Retinal pigment epithelial cell (primary cell): Measurements from ENCODE around the gene ZNF697.
A peak's percentile ranks its signal among the peaks of the same experiment; 100 is the strongest.
"Not testable (repeated sequence)": the region's sequence is repeated elsewhere in the genome, so short reads cannot be mapped to it uniquely, and the experiment has no call there.

Experiments
- DNase-seq: peaks from one replicate; pipeline ENCODE4 v3.0.0-alpha.2; 2010; ENCODE audit warnings: low read depth
- H3K4me3 ChIP-seq: 2 replicates; pipeline ENCODE4 v1.5.1; 2011; ENCODE audit warnings: mild to moderate bottlenecking, low read length, control low read depth, moderate library complexity
- TF ChIP-seq, protein P1 (sequence below): conservative IDR thresholded peaks from 2 replicates; pipeline ENCODE4 v1.5.1; 2011; ENCODE audit warnings: low read depth, low read length, control low read depth, inconsistent platforms

The ZNF697 gene

DNA sequence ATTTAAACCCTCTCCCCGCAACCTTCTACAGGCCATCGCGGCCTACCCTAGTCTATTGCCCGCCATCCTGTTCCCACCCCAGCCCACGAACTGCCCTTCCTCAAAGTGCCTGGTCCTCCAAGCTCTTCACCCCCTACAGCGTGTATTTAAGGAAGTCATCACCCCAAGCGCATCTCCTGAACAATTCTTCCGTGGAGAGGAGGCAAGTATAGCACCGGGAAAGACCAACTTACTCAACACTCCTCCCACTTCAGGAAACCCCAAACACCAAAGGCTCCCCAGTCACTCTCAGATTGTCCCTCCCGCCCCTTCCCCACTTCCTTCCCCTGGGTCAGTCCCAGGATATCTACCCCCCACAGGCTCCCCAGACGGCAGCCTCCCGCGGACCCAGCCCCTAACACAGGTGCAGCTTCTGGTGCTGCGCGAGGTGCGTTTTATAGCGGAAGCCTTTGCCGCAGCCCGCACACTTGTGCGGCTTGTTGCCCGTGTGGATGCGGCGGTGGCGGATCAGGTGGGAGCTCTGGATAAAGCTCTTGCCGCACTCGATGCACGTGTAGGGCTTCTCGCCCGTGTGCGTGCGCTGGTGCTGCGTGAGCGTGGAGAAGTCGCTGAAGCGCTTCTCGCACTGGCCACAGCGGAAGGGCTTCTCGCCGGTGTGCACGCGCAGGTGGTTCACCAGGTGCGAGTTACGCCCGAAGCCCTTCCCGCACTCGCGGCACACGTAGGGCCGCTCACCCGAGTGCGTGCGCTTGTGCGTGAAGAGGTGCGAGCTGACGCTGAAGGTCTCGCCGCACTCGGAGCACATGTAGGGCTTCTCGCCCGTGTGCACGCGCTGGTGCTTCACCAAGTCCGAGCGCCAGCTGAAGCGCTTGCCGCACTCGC, 25.5 kb downstream of the ZNF697 start:
- DNase-seq: no peak
- TF ChIP-seq, protein P1, sequence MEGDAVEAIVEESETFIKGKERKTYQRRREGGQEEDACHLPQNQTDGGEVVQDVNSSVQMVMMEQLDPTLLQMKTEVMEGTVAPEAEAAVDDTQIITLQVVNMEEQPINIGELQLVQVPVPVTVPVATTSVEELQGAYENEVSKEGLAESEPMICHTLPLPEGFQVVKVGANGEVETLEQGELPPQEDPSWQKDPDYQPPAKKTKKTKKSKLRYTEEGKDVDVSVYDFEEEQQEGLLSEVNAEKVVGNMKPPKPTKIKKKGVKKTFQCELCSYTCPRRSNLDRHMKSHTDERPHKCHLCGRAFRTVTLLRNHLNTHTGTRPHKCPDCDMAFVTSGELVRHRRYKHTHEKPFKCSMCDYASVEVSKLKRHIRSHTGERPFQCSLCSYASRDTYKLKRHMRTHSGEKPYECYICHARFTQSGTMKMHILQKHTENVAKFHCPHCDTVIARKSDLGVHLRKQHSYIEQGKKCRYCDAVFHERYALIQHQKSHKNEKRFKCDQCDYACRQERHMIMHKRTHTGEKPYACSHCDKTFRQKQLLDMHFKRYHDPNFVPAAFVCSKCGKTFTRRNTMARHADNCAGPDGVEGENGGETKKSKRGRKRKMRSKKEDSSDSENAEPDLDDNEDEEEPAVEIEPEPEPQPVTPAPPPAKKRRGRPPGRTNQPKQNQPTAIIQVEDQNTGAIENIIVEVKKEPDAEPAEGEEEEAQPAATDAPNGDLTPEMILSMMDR: no peak
- no peak overlapping the region for H3K4me3 ChIP-seq

DNA sequence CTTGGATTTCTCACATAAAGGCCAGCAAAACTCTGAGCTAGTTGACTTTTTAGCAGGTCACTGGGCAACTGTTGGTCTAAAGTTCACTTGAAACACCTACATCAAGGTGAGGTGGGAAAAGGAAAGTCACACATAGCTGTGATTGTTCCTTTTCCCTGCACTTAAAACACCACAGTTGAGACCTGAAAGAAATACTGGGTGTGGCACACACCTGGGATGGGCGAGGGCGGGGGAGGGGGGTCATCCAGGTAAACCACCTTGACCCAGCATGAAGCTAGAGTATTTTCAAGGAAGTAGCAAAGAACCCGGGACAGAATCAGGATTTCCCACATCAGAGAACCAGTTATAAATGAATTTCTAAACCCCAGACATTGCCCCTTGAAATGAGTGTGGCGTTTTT, 26.4 kb downstream of the ZNF697 start:
- H3K4me3 ChIP-seq: no peak overlapping the region
- no peak for DNase-seq
- TF ChIP-seq, protein P1: no peak

DNA sequence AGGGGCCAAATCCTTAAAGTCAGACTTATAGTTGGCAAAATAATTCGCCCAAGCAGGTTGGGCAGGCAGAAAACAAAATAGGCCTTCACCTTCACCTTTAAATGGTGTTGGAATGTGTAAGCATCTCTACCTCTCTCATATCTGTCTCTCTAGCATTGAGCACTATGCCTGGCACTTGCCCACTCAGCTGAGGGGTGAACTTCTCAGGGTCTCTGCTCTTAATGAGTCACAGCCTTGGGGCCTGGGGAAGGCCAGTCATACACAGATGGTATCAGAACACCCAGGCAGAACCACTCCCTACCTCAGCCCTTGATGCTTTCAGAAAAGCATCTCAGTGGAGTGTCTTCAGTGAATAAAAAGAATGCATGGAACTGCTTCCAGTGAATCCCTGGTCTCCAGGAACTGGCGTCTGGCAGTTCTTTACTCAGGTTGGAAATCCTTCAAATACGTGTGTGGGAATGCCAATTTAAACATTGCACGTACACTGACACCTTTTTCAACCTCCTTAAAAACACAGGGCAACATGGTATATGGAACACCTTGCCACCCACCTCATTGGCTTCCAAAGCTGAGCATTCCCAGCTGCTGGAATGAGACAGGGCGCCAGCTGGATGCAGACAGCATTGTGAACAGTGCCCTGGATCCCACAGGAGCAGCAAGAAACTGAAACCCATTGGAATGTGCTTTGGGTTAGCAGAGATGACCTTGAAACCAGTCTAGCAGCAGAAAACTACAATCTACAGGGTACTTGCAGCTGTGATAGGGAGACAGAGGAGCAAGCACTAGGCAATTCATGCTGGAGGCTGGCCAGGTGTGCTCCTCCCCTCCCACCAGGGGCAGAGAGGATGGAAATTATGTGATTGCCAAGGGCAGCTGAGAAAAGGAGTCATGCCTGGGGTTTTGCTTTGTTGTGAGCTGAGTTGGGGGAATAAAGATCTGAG, 30.0 kb downstream of the ZNF697 start:
- no peak overlapping the region for H3K4me3 ChIP-seq
- TF ChIP-seq, protein P1: no peak
- DNase-seq: no peak

DNA sequence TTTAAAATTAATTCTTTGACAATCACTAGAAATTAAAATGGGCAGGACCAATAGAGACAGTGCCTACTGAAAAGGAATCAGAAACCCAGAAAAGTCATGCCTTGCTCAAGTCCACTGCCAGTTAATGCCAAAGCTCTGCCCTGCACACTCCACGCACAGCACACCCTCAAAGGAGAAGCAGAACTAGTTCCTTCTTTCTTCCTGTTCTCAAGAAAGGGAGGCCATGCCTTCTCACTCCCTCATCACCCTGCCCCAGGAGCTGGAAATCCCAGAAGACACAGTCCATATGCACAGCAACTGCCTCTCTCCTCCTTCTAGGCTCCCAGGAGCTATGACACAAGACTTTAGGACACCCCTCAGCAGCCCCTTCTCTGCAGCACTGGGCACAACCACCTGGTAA, 31.3 kb downstream of the ZNF697 start:
- not testable (repeated sequence) for DNase-seq, H3K4me3 ChIP-seq

DNA sequence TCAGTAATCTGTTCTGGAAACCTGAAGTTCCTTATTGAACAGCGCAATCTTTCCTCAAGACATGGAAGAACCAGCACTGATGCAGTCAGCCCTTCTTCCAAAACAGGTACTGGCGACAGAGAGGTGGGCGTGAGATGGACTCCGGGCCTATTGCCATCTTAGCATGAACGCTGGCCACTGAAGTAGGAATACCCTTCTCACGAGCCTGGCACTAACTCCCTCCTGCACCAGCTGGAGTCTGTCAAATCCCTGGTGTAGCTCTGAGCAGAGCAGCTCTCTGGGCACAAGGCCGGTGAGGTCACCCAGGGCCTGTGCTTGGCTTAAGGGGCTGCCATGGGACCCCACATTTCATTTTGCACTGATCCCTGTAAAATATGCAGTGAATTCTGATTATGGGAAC, 33.0 kb downstream of the ZNF697 start:
- not testable (repeated sequence) for DNase-seq, H3K4me3 ChIP-seq

DNA sequence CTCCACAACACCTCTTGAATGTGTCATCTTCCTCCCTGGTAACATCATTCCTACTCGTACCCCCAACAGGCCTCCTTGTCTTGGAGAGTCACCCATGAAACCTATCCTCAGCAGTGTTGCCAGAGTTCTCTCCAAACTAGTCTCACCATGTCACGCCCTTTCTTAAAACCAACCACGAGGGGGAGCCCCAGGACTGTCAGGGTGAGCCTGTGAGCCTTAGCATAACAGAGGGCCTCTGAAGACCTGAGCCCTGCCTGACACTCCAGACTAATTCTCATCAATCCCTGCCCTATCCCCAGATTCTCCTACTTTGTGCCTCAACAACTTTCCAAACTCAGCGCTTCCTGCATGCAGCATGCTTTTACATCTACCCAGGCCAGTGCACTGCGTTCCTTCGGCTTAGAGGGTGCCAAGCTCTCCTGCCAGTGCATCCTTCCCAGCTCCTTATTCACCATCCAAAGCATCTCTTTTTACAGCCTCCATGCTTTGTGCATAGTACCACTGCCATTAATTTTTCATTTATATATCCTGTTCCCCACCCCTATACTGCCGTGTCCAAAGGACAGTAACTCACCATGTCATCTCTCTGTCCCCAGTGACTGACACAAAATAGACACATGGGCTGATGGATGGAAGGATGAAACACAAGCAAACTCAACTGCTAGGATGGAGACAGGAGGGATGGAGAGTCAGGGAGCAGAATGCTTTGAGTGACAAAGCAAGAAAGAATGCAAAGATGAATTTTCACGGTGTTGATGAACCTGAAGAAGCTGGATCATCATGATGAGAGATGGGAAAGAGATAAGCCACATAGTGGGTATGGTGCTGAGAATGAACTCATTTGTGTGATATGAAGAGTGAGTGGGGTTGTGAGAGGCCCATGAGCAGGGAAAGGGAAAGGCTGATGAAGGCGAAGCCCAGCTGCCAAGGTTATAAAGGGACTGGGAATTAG, 34.0 kb downstream of the ZNF697 start:
- no peak overlapping the region for H3K4me3 ChIP-seq
- TF ChIP-seq, protein P1: peak; percentile 87
- peak; percentile 43 for DNase-seq

DNA sequence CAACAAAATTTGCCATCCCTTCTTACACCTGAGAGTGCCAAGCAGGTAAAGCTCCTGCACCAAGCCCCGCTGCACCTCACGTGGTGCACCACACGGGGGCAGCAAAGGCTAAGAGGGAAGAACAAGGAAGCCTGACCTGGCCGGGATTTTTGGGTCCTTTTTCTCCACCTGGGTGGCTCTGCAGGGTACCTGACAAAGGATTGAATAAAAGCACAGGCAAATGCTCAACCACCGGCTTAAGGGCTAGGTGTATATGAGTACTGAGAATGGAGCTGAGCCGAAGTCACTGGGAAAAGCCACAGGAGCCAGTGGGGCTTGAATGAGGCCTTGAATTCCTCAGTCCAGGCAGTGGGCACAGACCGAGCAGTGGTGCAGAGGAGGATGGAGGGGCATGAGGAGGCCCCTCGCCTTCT, 36.4 kb downstream of the ZNF697 start:
- DNase-seq: no peak
- TF ChIP-seq, protein P1: peak; percentile 98
- H3K4me3 ChIP-seq: no peak overlapping the region

DNA sequence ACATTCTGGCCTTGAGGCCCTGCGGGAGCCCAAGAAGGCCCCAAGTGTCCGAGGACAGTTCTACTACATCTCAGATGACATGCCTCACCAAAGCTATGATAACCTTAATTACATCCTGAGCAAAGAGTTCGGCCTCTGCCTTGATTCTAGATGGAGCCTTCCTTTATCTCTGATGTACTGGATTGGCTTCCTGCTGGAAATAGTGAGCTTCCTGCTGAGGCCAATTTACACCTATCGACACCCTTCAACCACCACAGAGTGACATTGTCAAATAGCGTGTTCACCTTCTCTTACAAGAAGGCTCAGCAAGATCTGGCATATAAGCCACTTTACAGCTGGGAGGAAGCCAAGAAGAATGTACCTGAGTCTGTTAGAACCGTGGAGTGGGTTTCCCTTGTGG, 39.2 kb downstream of the ZNF697 start:
- H3K4me3 ChIP-seq, DNase-seq: not testable (repeated sequence)

DNA sequence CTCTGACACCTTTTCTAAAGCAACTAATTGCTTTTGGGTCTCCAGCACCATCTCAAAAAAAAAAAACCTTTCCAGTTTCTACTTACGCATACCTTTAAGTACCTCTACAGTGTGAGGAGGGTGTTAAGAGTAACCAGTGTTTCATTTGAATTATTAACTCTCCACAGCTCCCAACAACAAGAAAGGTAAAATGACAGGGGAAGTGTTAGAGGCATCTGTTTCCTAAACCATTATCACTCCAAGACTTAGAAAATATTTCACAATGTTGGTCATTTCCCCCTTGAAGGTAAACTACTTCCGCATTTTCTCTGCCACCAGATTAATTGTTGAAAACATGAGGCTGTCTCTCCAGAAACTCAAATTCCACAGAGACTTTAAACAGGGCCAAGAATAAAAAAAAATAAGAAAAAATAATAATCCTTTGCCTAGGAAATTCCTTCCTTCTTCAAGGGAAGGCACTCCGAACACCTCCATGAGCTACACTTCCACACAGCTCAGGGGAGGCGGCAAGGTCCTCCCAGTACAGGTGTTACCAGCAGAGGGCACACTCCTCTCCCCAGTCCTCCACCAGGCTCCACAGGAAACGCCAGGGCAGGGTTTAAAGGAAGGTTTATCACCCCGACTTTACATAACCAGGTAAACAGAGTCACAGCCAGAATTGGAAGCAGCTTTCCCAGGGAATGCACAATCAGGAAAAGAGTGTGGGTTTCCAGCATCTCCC, 40.8 kb downstream of the ZNF697 start:
- not testable (repeated sequence) for DNase-seq, H3K4me3 ChIP-seq
